Measurements from ENCODE around the gene CBLC.

The CBLC gene

DNA sequence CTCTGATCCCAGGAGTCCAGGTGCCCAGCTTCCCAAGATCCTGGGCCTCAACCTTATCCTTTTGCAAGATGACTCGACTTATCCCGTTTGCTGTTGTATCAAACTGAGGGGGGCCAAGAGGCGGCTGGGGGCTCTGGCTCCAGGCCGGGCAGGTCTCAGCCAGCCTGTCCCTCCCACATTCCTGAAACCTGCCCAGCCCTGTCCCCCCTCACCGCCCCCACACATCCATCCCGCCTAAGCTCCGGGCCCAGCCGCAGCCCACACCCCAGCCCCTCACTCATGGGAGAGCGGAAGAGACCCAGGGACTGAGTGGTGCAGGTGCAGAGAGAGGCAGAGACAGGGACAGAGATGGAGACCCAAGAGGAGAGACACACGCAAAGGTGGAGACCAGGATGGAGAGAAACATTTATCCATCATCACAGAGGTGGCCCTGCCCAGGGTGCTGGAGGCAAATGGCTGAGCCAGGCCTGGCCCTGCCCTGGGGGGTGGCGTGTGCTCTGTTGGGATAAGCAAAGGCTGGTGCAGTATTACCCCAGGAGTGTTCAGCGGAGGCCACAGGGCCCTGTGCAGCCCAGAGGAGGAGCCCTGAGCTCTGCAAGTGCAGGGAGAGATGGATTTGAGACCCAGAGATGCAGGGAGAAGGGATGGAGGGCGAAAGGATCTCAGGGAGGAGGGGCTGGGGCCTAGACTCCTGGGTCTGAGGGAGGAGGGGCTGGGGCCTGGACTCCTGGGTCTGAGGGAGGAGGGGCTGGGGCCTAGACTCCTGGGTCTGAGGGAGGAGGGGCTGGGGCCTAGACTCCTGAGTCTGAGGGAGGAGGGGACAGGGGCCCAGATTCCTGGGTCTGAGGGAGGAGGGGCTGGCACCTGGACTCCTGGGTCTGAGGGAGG is 32.8 kb downstream of the CBLC start:
- TF ChIP-seq, protein P1, sequence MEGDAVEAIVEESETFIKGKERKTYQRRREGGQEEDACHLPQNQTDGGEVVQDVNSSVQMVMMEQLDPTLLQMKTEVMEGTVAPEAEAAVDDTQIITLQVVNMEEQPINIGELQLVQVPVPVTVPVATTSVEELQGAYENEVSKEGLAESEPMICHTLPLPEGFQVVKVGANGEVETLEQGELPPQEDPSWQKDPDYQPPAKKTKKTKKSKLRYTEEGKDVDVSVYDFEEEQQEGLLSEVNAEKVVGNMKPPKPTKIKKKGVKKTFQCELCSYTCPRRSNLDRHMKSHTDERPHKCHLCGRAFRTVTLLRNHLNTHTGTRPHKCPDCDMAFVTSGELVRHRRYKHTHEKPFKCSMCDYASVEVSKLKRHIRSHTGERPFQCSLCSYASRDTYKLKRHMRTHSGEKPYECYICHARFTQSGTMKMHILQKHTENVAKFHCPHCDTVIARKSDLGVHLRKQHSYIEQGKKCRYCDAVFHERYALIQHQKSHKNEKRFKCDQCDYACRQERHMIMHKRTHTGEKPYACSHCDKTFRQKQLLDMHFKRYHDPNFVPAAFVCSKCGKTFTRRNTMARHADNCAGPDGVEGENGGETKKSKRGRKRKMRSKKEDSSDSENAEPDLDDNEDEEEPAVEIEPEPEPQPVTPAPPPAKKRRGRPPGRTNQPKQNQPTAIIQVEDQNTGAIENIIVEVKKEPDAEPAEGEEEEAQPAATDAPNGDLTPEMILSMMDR (IDR thresholded peaks at IDR 0.05; ENCODE audit: low read depth, low read length) = no peak
- no peak for DNase-seq (ENCODE audit: extremely low read depth, low read depth)

DNA sequence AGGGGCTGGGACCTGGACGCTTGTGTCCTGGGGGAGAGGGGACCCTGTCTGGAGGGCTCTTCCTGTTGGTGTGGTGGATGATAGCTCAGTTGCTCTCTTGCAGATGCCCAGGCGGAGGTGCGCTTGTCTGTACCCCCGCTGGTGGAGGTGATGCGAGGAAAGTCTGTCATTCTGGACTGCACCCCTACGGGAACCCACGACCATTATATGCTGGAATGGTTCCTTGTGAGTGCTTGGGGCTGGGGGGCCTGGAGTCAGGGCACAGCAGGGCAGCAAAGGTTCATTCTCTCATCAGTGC is 33.4 kb downstream of the CBLC start:
- TF ChIP-seq, protein P1 (IDR thresholded peaks at IDR 0.05; ENCODE audit: low read depth, low read length) = no peak
- DNase-seq (ENCODE audit: extremely low read depth, low read depth) = no peak

DNA sequence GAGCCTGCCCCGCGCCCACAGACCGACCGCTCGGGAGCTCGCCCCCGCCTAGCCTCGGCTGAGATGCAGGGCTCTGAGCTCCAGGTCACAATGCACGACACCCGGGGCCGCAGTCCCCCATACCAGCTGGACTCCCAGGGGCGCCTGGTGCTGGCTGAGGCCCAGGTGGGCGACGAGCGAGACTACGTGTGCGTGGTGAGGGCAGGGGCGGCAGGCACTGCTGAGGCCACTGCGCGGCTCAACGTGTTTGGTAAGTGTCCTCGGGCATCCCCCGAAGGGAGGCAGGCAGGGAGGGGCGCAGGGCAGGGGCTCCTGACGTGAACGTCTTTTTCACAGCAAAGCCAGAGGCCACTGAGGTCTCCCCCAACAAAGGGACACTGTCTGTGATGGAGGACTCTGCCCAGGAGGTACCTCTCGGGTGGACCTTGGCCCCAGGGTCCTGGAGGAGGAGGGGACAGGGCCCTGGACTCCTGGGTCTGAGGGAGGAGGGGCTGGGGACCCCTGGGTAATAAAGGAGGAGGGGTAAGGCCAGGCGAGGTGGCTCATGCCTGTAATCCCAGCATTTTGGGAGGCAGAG is 34.5 kb downstream of the CBLC start:
- TF ChIP-seq, protein P1 (IDR thresholded peaks at IDR 0.05; ENCODE audit: low read depth, low read length) = no peak
- no peak for DNase-seq (ENCODE audit: extremely low read depth, low read depth)

DNA sequence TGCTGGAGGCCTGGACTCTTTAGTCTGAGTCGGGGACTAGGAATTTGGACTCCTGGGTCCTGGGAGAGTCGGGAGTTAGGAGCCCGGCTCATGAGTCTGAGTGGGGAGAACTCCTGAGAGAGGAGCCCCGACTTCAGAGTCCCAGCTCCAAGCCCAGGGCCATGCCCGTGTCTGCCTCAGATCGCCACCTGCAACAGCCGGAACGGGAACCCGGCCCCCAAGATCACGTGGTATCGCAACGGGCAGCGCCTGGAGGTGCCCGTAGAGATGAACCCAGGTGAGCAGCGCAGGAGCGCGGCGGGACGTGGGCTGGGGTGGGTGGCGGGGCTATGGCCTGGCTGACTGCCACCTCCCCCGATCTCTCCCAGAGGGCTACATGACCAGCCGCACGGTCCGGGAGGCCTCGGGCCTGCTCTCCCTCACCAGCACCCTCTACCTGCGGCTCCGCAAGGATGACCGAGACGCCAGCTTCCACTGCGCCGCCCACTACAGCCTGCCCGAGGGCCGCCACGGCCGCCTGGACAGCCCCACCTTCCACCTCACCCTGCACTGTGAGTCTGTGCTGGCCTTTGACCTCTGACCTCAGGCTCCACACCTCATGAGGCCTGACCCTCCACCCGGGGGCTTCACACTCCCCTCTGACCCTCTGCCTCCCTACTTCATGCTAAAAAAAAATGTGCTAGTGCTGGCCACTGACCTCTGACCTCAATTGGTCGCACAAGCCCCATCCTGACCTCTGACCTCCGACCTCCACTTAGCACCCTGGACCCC is 35.6 kb downstream of the CBLC start:
- TF ChIP-seq, protein P1 (IDR thresholded peaks at IDR 0.05; ENCODE audit: low read depth, low read length) = no peak
- DNase-seq (ENCODE audit: extremely low read depth, low read depth) = no peak

DNA sequence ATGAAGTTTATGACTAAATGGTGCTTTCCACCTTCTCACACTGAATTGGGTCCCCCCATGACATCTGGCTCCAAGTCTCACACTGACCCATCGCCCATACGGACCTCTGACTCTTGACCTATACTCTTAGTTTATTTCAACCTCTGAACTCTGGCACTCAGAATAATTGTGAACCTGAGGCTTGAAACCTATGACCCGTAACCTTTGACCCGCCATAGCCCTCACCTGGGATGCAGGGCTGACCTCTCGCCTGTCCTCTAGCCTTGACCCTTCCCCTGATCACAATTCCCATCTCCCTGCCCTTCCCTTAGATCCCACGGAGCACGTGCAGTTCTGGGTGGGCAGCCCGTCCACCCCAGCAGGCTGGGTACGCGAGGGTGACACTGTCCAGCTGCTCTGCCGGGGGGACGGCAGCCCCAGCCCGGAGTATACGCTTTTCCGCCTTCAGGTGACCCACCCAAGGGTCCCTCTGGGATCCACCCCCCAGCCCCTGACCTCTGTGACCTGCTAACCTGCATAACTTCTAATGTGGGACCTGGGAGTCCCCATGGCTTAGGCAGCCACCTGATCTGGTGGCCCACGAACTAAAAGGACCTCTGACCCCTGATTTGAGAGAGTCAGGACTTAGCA is 36.3 kb downstream of the CBLC start:
- TF ChIP-seq, protein P1 (IDR thresholded peaks at IDR 0.05; ENCODE audit: low read depth, low read length) = no peak
- DNase-seq (ENCODE audit: extremely low read depth, low read depth) = no peak

DNA sequence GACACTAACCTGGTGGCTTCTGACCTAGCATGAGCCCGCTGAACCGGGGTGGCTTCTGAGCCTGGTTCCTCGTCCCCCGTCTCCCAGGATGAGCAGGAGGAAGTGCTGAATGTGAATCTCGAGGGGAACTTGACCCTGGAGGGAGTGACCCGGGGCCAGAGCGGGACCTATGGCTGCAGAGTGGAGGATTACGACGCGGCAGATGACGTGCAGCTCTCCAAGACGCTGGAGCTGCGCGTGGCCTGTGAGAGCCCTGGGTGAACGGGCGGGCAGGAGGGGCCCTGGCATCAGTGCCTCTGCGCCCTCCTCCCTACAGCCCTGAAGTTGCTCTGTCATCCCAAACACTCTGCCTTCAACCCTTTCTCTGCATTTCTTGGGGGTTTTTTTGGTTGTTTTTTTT is 36.8 kb downstream of the CBLC start:
- TF ChIP-seq, protein P1 (IDR thresholded peaks at IDR 0.05; ENCODE audit: low read depth, low read length) = no peak
- no peak for DNase-seq (ENCODE audit: extremely low read depth, low read depth)

All from AG09319 (cell line).